Neural cell (in vitro differentiated cells): Measurements from ENCODE around the gene TDG. TPM values are rescaled to one million over a fixed set of nuclear protein-coding genes. Genes with fewer than 3 reads are reported as not detected.
A peak's percentile ranks its signal among the peaks of the same experiment; 100 is the strongest.

Experiments used
- H2AFZ ChIP-seq: fragments of 200-600, 300-800 bp; sonication (generic), shearing (Covaris generic); 2 replicates; pipeline ENCODE4 v1.6.0; 2014; ENCODE audit warnings: low read depth, mild to moderate bottlenecking, antibody characterized with exemption, low read length, moderate library complexity
- H3F3A ChIP-seq: fragments of 200-600 bp; shearing (Covaris generic); 2 replicates; pipeline ENCODE4 v1.6.1; 2016; ENCODE audit warnings: mild to moderate bottlenecking, moderate library complexity, mixed read lengths, antibody characterized with exemption, low read length; ENCODE audit not compliant: insufficient read depth, poor library complexity, severe bottlenecking
- H3K27ac ChIP-seq: fragments of 200-600, 300-800 bp; sonication (generic), shearing (Covaris generic); 2 replicates; pipeline ENCODE4 v1.5.1; 2014; ENCODE audit warnings: mild to moderate bottlenecking, low read length, moderate library complexity
- H3K27me3 ChIP-seq: fragments of 300-800, 200-600 bp; sonication (generic), shearing (Covaris generic); 2 replicates; pipeline ENCODE4 v1.6.0; 2014; ENCODE audit warnings: mild to moderate bottlenecking, low read depth, low read length, moderate library complexity; ENCODE audit not compliant: insufficient read depth
- H3K36me3 ChIP-seq: fragments of 300-800, 200-600 bp; sonication (generic), shearing (Covaris generic); 2 replicates; pipeline ENCODE4 v1.5.1; 2014; ENCODE audit warnings: mild to moderate bottlenecking, antibody characterized with exemption, low read length, moderate library complexity; ENCODE audit not compliant: insufficient read depth
- H3K4me2 ChIP-seq: fragments of 300-800, 200-600 bp; sonication (generic), shearing (Covaris generic); 2 replicates; pipeline ENCODE4 v1.6.0; 2014; ENCODE audit warnings: mild to moderate bottlenecking, low read length
- H3K4me3 ChIP-seq: fragments of 300-800, 200-600 bp; sonication (generic), shearing (Covaris generic); 2 replicates; pipeline ENCODE4 v1.5.1; 2014; ENCODE audit warnings: mild to moderate bottlenecking, low read length, moderate library complexity
- H3K79me2 ChIP-seq: fragments of 200-600 bp; shearing (Covaris generic); replicated peaks from 2 replicates; pipeline ENCODE4 v1.6.0; 2014; ENCODE audit warnings: mild to moderate bottlenecking, low read length, moderate library complexity; ENCODE audit not compliant: insufficient read depth
- H3K9ac ChIP-seq: fragments of 300-800, 200-600 bp; sonication (generic), shearing (Covaris generic); 2 replicates; pipeline ENCODE4 v1.6.1; 2016; ENCODE audit warnings: mild to moderate bottlenecking, low read length, mixed read lengths
- H3K9me2 ChIP-seq: fragments of 200-600 bp; shearing (Covaris generic); 2 replicates; pipeline ENCODE4 v1.6.1; 2016; ENCODE audit warnings: mild to moderate bottlenecking, low read length, mixed read lengths; ENCODE audit not compliant: insufficient read depth
- H3K9me3 ChIP-seq: fragments of 200-600, 300-800 bp; sonication (generic), shearing (Covaris generic); 2 replicates; pipeline ENCODE4 v1.6.1; 2016; ENCODE audit warnings: mild to moderate bottlenecking, mixed run types, low read length, moderate library complexity, mixed read lengths
- H4K20me1 ChIP-seq: fragments of 200-600 bp; shearing (Covaris generic); 2 replicates; pipeline ENCODE4 v1.6.1; 2016; ENCODE audit warnings: mild to moderate bottlenecking, mixed run types; ENCODE audit not compliant: insufficient read depth
- EP300 ChIP-seq: fragments of 450-650 bp; conservative IDR thresholded peaks from 2 replicates; pipeline ENCODE4 v1.6.1; 2014; ENCODE audit warnings: antibody characterized with exemption, mild to moderate bottlenecking, moderate library complexity; ENCODE audit not compliant: poor library complexity, severe bottlenecking
- EZH2 ChIP-seq: fragments of 200-600, 300-800 bp; shearing (Covaris generic), sonication (generic); IDR thresholded peaks from 2 replicates; pipeline ENCODE4 v1.6.1; 2014; ENCODE audit warnings: antibody characterized with exemption, low read length, borderline replicate concordance, mild to moderate bottlenecking; ENCODE audit not compliant: insufficient read depth, poor library complexity, severe bottlenecking
- MXI1 ChIP-seq: fragments of 450-650 bp; conservative IDR thresholded peaks from 2 replicates; pipeline ENCODE4 v1.6.1; 2014; ENCODE audit warnings: antibody characterized with exemption, mild to moderate bottlenecking; ENCODE audit not compliant: poor library complexity, severe bottlenecking
- POLR2AphosphoS5 ChIP-seq: IDR thresholded peaks from 2 replicates; pipeline ENCODE4 v1.6.1; 2012
- RAD21 ChIP-seq: fragments of 450-650 bp; conservative IDR thresholded peaks from 2 replicates; pipeline ENCODE4 v1.6.1; 2014; ENCODE audit warnings: antibody characterized with exemption, mild to moderate bottlenecking, moderate library complexity
- SMC3 ChIP-seq: fragments of 450-650 bp; conservative IDR thresholded peaks from 2 replicates; pipeline ENCODE4 v1.6.1; 2014; ENCODE audit warnings: antibody characterized with exemption, mild to moderate bottlenecking, moderate library complexity; ENCODE audit not compliant: poor library complexity
- TAF1 ChIP-seq: IDR thresholded peaks from 2 replicates; pipeline ENCODE4 v1.6.1; 2012; ENCODE audit warnings: low read depth
- polyA plus RNA-seq: library from polyadenylated mRNA; depleted of rRNA; stranded (reverse); fragments of >200 nt; gene quantifications from 2 replicates; pipeline ENCODE4 v1.2.3, GENCODE V29; 2014
- TF ChIP-seq, protein P1 (sequence below): fragments of 450-650 bp; IDR thresholded peaks from 2 replicates; pipeline ENCODE4 v1.5.1; 2014; ENCODE audit warnings: antibody characterized with exemption, mild to moderate bottlenecking, moderate library complexity; ENCODE audit not compliant: poor library complexity, severe bottlenecking
- TF ChIP-seq, protein P2 (sequence below): IDR thresholded peaks from 2 replicates; pipeline ENCODE4 v1.6.1; 2012; ENCODE audit warnings: borderline replicate concordance

Gene TDG
- polyA plus RNA-seq, 1 donor from 2014 or later, result 128 TPM

DNA sequence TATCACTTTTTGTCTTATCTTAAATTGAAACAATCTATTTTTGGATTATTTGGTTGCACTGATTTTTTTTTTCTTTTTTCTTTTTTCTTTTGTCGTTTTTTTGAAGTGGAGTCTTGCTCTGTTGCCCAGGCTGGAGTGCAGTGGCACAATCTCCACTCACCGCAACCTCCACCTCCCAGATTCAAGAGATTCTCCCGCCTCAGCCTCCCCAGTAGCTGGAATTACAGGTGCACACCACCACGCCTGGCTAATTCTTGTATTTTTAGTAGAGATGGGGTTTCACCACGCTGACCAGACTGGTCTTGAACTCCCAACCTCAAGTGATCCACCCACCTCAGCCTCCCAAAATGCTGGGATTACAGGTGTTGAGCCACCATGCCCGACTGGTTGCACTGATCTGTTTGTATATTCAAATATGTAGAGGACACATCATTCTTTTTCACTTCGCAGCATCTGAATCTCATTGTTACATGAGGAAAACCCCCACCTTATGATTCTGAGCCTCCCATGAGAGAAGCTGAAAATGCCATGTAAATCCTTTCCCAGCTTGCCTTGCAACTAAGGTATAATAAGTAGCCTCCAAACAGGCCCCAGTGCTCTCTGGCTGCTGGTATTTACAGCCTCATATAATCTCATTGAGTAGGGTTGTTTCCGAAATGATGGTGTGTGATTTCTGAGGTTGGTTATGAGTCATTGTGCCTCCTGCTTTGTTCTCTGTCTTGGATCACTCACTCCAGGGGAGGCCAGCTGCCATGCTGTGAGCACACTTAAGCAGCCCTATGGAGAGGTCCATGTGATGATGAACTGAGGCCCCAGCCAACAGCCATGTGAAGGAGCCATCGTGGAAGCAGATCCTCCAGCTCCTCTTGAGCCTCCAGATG is 40.7 kb upstream of the TDG start:
- no peak overlapping the region for H3K4me2 ChIP-seq

DNA sequence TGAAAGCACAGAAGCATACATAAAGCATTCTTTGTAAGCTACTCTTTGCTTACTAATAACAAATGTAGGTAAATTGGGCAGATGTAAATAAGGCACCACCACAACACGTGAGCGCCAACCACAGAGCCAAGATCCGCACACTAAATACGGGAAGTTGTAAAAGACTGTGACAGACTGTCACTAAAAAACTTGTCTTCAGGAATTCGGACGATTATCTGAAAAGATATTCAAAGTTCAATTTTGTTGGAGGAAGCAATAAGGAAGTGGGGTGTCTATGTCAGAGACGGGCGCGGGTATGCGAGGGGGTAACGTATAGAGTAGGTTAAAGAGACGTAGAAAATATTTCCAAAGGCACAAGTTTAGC is 37.0 kb upstream of the TDG start:
- H3K79me2 ChIP-seq, result peaks cover 35% of the 10 kb centered on the region
- no peaks in the 10 kb centered on the region for H4K20me1 ChIP-seq
- peak overlapping the region; percentile 95 for H3K4me3 ChIP-seq
- no peaks in the 10 kb centered on the region for H3K27me3 ChIP-seq
- H2AFZ ChIP-seq, result peak overlapping the region; percentile 99
- H3K36me3 ChIP-seq, result no peaks in the 10 kb centered on the region
- H3K4me2 ChIP-seq, result peak overlapping the region; percentile 100
- peak overlapping the region; percentile 96 for H3K27ac ChIP-seq
- no peaks in the 10 kb centered on the region for H3K9me2 ChIP-seq
- H3F3A ChIP-seq, result no peaks in the 10 kb centered on the region
- H3K9me3 ChIP-seq, result no peaks in the 10 kb centered on the region
- H3K9ac ChIP-seq, result peak overlapping the region; percentile 92
- TF ChIP-seq, protein P1, sequence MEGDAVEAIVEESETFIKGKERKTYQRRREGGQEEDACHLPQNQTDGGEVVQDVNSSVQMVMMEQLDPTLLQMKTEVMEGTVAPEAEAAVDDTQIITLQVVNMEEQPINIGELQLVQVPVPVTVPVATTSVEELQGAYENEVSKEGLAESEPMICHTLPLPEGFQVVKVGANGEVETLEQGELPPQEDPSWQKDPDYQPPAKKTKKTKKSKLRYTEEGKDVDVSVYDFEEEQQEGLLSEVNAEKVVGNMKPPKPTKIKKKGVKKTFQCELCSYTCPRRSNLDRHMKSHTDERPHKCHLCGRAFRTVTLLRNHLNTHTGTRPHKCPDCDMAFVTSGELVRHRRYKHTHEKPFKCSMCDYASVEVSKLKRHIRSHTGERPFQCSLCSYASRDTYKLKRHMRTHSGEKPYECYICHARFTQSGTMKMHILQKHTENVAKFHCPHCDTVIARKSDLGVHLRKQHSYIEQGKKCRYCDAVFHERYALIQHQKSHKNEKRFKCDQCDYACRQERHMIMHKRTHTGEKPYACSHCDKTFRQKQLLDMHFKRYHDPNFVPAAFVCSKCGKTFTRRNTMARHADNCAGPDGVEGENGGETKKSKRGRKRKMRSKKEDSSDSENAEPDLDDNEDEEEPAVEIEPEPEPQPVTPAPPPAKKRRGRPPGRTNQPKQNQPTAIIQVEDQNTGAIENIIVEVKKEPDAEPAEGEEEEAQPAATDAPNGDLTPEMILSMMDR, result no peak
- TF ChIP-seq EZH2 (no peak), MXI1 (no peak), POLR2AphosphoS5 (no peak), RAD21 (no peak), EP300 (no peak), TAF1 (no peak), SMC3 (no peak)
- TF ChIP-seq, protein P2, sequence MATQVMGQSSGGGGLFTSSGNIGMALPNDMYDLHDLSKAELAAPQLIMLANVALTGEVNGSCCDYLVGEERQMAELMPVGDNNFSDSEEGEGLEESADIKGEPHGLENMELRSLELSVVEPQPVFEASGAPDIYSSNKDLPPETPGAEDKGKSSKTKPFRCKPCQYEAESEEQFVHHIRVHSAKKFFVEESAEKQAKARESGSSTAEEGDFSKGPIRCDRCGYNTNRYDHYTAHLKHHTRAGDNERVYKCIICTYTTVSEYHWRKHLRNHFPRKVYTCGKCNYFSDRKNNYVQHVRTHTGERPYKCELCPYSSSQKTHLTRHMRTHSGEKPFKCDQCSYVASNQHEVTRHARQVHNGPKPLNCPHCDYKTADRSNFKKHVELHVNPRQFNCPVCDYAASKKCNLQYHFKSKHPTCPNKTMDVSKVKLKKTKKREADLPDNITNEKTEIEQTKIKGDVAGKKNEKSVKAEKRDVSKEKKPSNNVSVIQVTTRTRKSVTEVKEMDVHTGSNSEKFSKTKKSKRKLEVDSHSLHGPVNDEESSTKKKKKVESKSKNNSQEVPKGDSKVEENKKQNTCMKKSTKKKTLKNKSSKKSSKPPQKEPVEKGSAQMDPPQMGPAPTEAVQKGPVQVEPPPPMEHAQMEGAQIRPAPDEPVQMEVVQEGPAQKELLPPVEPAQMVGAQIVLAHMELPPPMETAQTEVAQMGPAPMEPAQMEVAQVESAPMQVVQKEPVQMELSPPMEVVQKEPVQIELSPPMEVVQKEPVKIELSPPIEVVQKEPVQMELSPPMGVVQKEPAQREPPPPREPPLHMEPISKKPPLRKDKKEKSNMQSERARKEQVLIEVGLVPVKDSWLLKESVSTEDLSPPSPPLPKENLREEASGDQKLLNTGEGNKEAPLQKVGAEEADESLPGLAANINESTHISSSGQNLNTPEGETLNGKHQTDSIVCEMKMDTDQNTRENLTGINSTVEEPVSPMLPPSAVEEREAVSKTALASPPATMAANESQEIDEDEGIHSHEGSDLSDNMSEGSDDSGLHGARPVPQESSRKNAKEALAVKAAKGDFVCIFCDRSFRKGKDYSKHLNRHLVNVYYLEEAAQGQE, result no peak

More for the DNA sequence above, 40.7 kb upstream of the TDG start:
- H4K20me1 ChIP-seq, result no peaks in the 10 kb centered on the region
- no peak overlapping the region for H3K27ac ChIP-seq
- H3K4me3 ChIP-seq, result no peak overlapping the region
- no peaks in the 10 kb centered on the region for H3K36me3 ChIP-seq
- H3K9me3 ChIP-seq, result no peaks in the 10 kb centered on the region
- H3K27me3 ChIP-seq, result no peaks in the 10 kb centered on the region
- H3K9ac ChIP-seq, result no peak overlapping the region
- H2AFZ ChIP-seq, result no peak overlapping the region
- H3F3A ChIP-seq, result no peaks in the 10 kb centered on the region
- no peaks in the 10 kb centered on the region for H3K9me2 ChIP-seq
- H3K79me2 ChIP-seq, result no peaks in the 10 kb centered on the region
- TF ChIP-seq POLR2AphosphoS5 (no peak), RAD21 (no peak), MXI1 (no peak)
- TF ChIP-seq, protein P1, result no peak
